Endothelial cell of umbilical vein (primary cell): ENCODE results near the gene DGKA.

ENCODE experiments used
- CTCF ChIP-seq, 2 donors: IDR thresholded peaks; 1 replicate in 1 of 2; 2 replicates in 1 of 2; pipeline ENCODE4 v1.5.1; 2011; ENCODE audit warnings: low read length in 2 of 2, mild to moderate bottlenecking in 2 of 2, moderate library complexity in 2 of 2, control low read depth in 1 of 2, inconsistent platforms in 1 of 2, low read depth in 1 of 2; ENCODE audit not compliant: insufficient read depth in 1 of 2; ENCODE audit errors: extremely low read depth in 1 of 2
- EZH2 ChIP-seq: IDR thresholded peaks from 2 replicates; pipeline ENCODE4 v1.6.1; 2012; ENCODE audit warnings: borderline replicate concordance, low read depth, mild to moderate bottlenecking, moderate library complexity, low read length, inconsistent platforms; ENCODE audit not compliant: severe bottlenecking
- GATA2 ChIP-seq: IDR thresholded peaks from 2 replicates; pipeline ENCODE4 v1.7.0; 2011; ENCODE audit warnings: low read depth, mild to moderate bottlenecking, moderate library complexity, mixed read lengths, low read length; ENCODE audit not compliant: insufficient read length, insufficient read depth
- JUN ChIP-seq: IDR thresholded peaks from 2 replicates; pipeline ENCODE4 v1.6.1; 2011; ENCODE audit warnings: borderline replicate concordance, low read depth; ENCODE audit not compliant: insufficient read length, insufficient read depth
- MAX ChIP-seq: IDR thresholded peaks from 2 replicates; pipeline ENCODE4 v1.6.1; 2011; ENCODE audit not compliant: insufficient read depth, insufficient read length
- POLR2A ChIP-seq: IDR thresholded peaks from 2 replicates; pipeline ENCODE4 v1.6.1; 2012; ENCODE audit warnings: low read depth, mild to moderate bottlenecking, control low read depth, low read length
- POLR2AphosphoS5 ChIP-seq: IDR thresholded peaks from 2 replicates; pipeline ENCODE4 v1.6.1; 2012; ENCODE audit warnings: low read depth, mild to moderate bottlenecking, control low read depth, low read length, moderate library complexity; ENCODE audit not compliant: insufficient read depth

- TF ChIP-seq JUN (no peak), CTCF (IDR thresholded peaks at IDR 0.05; ENCODE audit: extremely low read depth in 1 of 2, insufficient read depth in 1 of 2, low read depth in 1 of 2, low read length in 2 of 2) (no peak), EZH2 (no peak), GATA2 (no peak), POLR2A (no peak), POLR2AphosphoS5 (no peak), MAX (no peak)
Measured at GRCh38 chr12:55893723-55894122, 37.2 kb upstream of the DGKA start.
